Skeletal muscle tissue (tissue), 4 donors: ENCODE measurements around the gene EIF2D. TPM values are rescaled to one million over a fixed set of nuclear protein-coding genes. Genes with fewer than 3 reads are reported as not detected.

ENCODE experiments used
- H3K27ac ChIP-seq: one replicate; pipeline ENCODE4 v1.7.0; 2013; ENCODE audit warnings: mild to moderate bottlenecking, low read depth, low read length, inconsistent platforms
- H3K27me3 ChIP-seq, 3 donors: one replicate each; pipeline ENCODE4 v1.7.0; 2013; ENCODE audit warnings: low read length in 3 of 3; ENCODE audit not compliant: control insufficient read depth in 3 of 3, insufficient read depth in 3 of 3
- H3K36me3 ChIP-seq, 3 donors: one replicate each; pipeline ENCODE4 v1.7.0; 2013; ENCODE audit warnings: low read length in 3 of 3; ENCODE audit not compliant: control insufficient read depth in 3 of 3, insufficient read depth in 3 of 3
- H3K4me1 ChIP-seq, 3 donors: one replicate each; pipeline ENCODE4 v1.7.0; 2013; ENCODE audit warnings: low read length in 3 of 3, mild to moderate bottlenecking in 3 of 3; ENCODE audit not compliant: control insufficient read depth in 3 of 3, insufficient read depth in 3 of 3
- H3K4me3 ChIP-seq, 3 donors: one replicate each; pipeline ENCODE4 v1.7.0; 2013; ENCODE audit warnings: low read length in 3 of 3
- H3K9ac ChIP-seq, 3 donors: one replicate each; pipeline ENCODE4 v1.7.0; 2013; ENCODE audit warnings: low read length in 3 of 3, mild to moderate bottlenecking in 3 of 3, moderate library complexity in 2 of 3, low read depth in 1 of 3
- H3K9me3 ChIP-seq, 3 donors: one replicate each; pipeline ENCODE4 v1.7.0; 2013; ENCODE audit warnings: low read length in 3 of 3; ENCODE audit not compliant: control insufficient read depth in 3 of 3
- total RNA-seq: library from RNA; depleted of rRNA; stranded (reverse); fragments of >200 nt; gene quantifications from one replicate; pipeline ENCODE4 v1.2.3, GENCODE V29; 2014
- donor health status: Osteomylitis.

EIF2D gene
- total RNA-seq, 1 donor from 2014 or later = 25.6 TPM

DNA sequence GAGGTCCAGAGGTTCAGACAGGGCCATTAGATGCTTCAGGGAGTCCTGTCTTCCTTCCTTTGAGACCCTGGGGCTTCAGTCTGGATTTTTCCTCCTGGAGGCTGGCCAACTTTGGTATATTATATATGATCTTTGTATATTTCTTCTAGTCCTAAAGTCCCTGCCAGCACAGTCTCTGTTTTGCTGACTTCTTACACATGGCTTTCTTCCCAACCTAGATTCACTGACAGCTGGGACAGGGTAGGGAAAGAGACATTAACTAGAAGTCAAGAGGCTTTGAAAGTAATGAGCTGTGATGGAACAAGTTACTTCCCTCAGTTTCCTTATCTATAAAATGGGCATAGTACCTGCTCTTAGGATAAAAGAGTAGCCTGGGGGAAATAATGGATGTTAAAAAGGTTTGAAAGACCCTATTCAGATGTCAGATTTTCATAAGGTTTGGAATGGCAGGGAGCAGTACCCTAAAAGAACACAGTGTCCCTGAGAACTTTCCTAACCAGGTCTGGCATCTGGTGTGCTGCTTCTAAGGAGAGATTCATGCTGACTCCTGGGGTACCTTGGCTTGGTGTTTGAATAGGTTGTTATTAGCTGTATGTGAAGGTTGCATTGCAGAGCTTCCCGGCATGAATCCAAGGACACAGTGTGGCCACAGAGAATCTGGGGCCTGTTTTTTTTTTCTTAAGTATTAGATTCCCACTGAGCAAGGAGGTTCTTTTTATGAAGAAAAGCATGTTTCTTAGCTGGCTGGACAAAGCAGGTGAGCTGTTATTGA lies 57.4 kb downstream of the EIF2D start:
- Histone ChIP-seq H3K36me3 (no peaks in the 10 kb centered on the region), H3K27ac (no peak overlapping the region), H3K4me1 (peaks cover 33 to 42% (median 36%) of the 10 kb centered on the region in 3 donors), H3K4me3 (no peak overlapping the region), H3K9ac (peak overlapping the region in 2 of 3 donors; percentile 27 to 60), H3K9me3 (no peaks in the 10 kb centered on the region), H3K27me3 (no peaks in the 10 kb centered on the region)

DNA sequence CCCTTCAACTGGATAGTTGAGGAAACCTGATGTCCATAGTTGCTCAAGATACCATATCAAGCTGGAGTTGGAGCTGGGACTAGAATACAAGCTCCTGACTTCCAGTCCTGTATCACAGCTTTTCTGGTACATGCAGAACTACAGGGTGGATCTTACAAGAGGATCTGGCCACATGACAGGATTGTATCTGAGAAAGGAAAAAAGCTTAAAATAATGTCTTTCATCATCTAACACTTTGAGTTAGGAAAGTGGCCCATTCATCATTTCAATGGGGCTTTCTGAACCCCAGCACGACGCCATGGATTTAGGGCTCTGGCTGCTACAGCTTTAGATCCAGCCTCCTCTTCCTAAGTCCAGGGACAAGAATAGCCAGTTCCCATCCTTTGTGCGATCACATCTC lies 58.1 kb downstream of the EIF2D start:
- no peaks in the 10 kb centered on the region for H3K27me3 ChIP-seq
- H3K36me3 ChIP-seq = no peaks in the 10 kb centered on the region
- H3K27ac ChIP-seq = no peak overlapping the region
- H3K4me1 ChIP-seq = peaks cover 26 to 36% (median 30%) of the 10 kb centered on the region in 3 donors
- H3K4me3 ChIP-seq = no peak overlapping the region
- no peak overlapping the region for H3K9ac ChIP-seq
- no peaks in the 10 kb centered on the region for H3K9me3 ChIP-seq

DNA sequence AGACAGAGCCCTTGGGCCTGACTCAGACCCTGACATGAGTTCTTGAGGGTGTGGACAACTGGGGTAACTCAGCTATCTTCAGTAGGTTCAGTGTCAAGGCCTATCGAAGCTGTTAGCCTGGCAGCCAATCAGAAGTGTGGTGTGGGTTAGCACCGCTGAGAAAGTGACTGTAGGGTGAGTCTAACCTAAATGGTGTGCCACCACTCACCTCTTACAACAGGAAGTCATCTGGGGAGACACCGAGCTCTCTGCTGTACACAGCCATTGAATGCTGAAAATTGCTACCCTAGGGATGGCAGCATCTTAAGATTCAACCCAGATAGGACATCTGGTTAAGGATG lies 60.3 kb downstream of the EIF2D start:
- no peak overlapping the region for H3K4me3 ChIP-seq
- no peaks in the 10 kb centered on the region for H3K9me3 ChIP-seq
- no peak overlapping the region for H3K27ac ChIP-seq
- H3K4me1 ChIP-seq = peaks cover 13 to 26% (median 16%) of the 10 kb centered on the region in 3 donors
- no peaks in the 10 kb centered on the region for H3K27me3 ChIP-seq
- H3K9ac ChIP-seq = no peak overlapping the region
- no peaks in the 10 kb centered on the region for H3K36me3 ChIP-seq

DNA sequence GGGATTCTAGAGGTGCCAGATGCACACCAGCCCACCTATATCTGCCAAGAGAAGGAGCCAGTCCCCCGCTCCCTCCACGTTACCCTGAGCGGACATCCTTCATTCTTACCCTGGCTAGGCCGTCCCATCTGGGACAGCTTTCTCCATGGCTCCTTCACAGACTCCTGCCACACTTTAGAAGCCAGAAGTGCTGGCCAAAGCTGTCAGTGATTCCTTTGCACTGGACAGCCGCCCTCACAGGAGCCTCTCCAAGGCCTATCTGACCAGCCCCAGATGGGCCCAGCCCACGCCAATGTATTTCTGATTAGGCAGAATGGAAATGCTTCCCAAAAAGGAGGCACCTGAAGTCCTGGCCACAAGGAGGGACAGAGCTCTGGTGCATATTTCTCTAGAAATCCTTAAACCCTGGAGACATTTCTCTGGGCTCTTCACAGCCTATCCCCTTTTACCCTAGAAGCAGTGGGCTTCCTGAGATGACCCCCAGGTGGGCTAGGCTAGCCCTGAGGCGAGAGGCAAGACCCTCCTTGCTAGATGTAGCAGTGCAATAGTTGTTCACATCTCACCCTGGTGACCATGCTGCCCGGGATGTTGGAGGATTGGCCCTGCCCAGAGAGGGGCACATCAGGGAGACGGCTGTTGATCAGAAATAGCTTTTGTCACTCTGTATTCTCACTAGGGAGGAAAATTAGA lies 60.8 kb downstream of the EIF2D start:
- Histone ChIP-seq H3K36me3 (no peaks in the 10 kb centered on the region), H3K27ac (no peak overlapping the region), H3K9me3 (no peaks in the 10 kb centered on the region), H3K4me3 (no peak overlapping the region), H3K4me1 (peaks cover 12 to 23% (median 14%) of the 10 kb centered on the region in 3 donors), H3K9ac (no peak overlapping the region), H3K27me3 (no peaks in the 10 kb centered on the region)

DNA sequence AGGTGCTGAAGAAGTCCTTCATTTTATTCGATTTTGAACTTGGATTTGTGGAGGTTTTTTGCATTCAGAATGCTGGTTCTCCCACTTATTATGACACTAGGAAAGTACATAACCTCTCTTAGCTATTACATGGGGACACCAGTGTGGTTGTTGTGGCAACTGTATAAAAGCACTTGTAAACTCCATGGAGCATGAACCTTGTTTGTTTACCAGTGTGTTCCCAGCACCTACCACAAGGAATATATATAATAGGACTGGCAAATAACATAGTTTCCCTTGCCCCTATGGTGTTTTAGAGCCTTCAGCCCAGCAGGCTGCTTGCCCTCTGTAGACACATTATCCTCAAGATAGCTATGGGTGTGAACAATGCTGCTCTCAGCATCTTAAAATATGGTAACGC lies 61.8 kb downstream of the EIF2D start:
- no peaks in the 10 kb centered on the region for H3K27me3 ChIP-seq
- H3K36me3 ChIP-seq = no peaks in the 10 kb centered on the region
- H3K4me3 ChIP-seq = no peak overlapping the region
- no peak overlapping the region for H3K27ac ChIP-seq
- H3K4me1 ChIP-seq = peaks cover 2 to 14% (median 6%) of the 10 kb centered on the region in 3 donors
- H3K9me3 ChIP-seq = no peaks in the 10 kb centered on the region
- no peak overlapping the region for H3K9ac ChIP-seq

DNA sequence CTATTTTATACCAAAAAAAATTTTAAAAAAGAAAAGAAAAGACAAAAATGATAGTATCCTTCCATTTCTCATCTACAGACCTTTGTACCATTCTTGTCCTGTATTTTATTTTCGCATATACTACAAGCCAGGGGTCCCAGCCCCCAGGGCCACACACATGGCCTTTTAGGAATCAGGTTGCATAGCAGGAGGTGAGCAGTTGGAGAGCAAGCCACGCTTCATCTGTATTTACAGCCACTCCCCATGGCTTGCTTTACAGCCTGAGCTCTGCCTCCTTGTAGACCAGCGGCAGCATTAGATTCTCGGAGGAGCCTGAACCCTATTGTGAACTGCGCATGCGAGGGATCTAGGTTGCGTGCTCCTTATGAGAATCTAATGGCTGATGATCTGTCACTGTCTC lies 65.2 kb downstream of the EIF2D start:
- Histone ChIP-seq H3K9me3 (no peaks in the 10 kb centered on the region), H3K27ac (no peak overlapping the region), H3K4me1 (peaks cover 0 to 4% (median 0%) of the 10 kb centered on the region in 3 donors), H3K4me3 (no peak overlapping the region), H3K36me3 (no peaks in the 10 kb centered on the region), H3K27me3 (no peaks in the 10 kb centered on the region), H3K9ac (no peak overlapping the region)

DNA sequence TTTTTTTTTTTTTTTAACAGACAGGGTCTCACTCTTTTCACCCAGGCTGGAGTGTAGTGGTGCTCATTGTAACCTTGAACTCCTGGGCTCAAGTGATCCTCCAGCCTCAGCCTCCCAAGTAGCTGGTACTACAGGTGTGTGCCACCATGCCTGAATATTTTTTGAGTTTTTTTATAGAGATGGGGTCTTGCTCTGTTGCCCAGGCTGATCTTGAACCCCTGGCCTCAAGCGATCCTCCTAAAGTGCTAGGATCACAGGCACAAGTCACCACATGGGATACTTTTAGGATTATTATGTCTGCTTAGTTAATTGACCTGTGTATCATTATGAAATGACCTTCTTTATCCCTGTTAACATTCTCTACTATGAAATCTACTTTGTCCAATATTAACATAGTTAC lies 66.9 kb downstream of the EIF2D start:
- Histone ChIP-seq H3K9ac (no peak overlapping the region), H3K27ac (no peak overlapping the region), H3K4me3 (no peak overlapping the region), H3K36me3 (no peaks in the 10 kb centered on the region), H3K27me3 (no peaks in the 10 kb centered on the region), H3K4me1 (peaks cover 0 to under 1% (median 0%) of the 10 kb centered on the region in 3 donors), H3K9me3 (no peaks in the 10 kb centered on the region)

DNA sequence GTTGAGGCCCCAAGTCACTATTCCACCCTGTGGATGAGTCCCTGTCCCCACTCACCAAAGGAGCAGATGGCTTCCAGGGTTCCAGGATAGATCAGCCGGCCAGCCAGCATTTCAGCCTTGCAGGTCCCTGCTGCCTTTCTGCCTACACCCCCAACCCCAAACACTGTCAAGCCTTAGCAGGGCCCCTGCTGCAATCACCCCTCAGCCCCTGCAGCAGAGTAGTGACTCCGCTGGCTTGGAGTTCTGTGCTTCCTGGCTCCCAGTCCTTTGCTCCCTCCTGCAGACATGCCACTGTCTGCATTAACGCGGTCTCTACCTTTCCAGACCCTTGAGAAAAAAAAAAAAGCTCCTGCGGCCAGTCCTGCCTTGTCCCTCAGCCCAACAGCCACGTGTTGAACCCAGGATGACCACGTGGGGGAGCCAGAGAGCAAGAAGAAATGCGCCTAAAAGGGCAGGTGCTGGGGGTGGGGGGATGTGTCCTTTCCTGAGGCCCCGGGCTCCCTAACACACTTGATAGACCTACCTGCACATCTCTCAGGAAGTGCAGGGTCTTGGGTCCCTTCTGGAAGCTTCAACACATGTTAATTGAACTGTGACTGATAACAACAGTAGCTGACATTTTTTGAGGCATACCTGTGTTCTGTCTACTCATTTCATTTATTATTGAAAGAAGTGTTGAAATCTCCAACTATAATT lies 67.6 kb downstream of the EIF2D start:
- H3K36me3 ChIP-seq = no peaks in the 10 kb centered on the region
- H3K27ac ChIP-seq = no peak overlapping the region
- H3K9me3 ChIP-seq = no peaks in the 10 kb centered on the region
- no peak overlapping the region for H3K4me3 ChIP-seq
- peak overlapping the region in 1 of 3 donors; percentile 25 for H3K9ac ChIP-seq
- H3K4me1 ChIP-seq = peaks cover 0 to 5% (median 0%) of the 10 kb centered on the region in 3 donors
- H3K27me3 ChIP-seq = no peaks in the 10 kb centered on the region
